HFFc6 (cell line): ENCODE measurements around the gene MYRF. TPM values are rescaled to one million over a fixed set of nuclear protein-coding genes. Genes with fewer than 3 reads are reported as not detected.

Experiments
- DNase-seq: peaks from one replicate; pipeline ENCODE4 v3.0.0-alpha.2; 2018
- H3K27ac Mint-ChIP-seq: 2 replicates; pipeline ENCODE4 v1.8.0; 2020; ENCODE audit warnings: mild to moderate bottlenecking, mixed read lengths
- H3K27me3 Mint-ChIP-seq: 2 replicates; pipeline ENCODE4 v1.8.0; 2021; ENCODE audit warnings: mild to moderate bottlenecking, moderate library complexity, mixed read lengths; ENCODE audit not compliant: insufficient read depth
- H3K36me3 Mint-ChIP-seq: 2 replicates; pipeline ENCODE4 v1.8.0; 2021; ENCODE audit warnings: low read depth, mixed read lengths
- H3K4me1 Mint-ChIP-seq: 2 replicates; pipeline ENCODE4 v1.8.0; 2020; ENCODE audit warnings: low read depth, mixed read lengths
- H3K4me3 Mint-ChIP-seq: 2 replicates; pipeline ENCODE4 v1.8.0; 2020; ENCODE audit warnings: mild to moderate bottlenecking, moderate library complexity, mixed read lengths
- H3K9me3 Mint-ChIP-seq: 2 replicates; pipeline ENCODE4 v1.8.0; 2020; ENCODE audit warnings: mild to moderate bottlenecking, mixed read lengths
- CTCF ChIP-seq: fragments of 200-600 bp; sonication (generic); IDR thresholded peaks from 2 replicates; pipeline ENCODE4 v1.5.0; 2021; ENCODE audit warnings: antibody characterized with exemption, mild to moderate bottlenecking
- total RNA-seq, 6 experiments: library from RNA; stranded (reverse); fragmentation: NEBNext Ultra II Directional; extraction: Animal tissue kit (Norgen Biotek cat#: 25700); gene quantifications; 2 replicates in 1 of 6; 3 replicates in 5 of 6; pipeline ENCODE4 v1.2.3, GENCODE V29; 2021

MYRF gene
- total RNA-seq, 6 experiments from 2014 or later: 0.24 to 0.67 (median 0.53) TPM

GRCh38 chr11:61737131-61737530, 15.3 kb upstream of the MYRF start:
- no peak overlapping the region for H3K27ac Mint-ChIP-seq
- no peaks in the 10 kb centered on the region for H3K36me3 Mint-ChIP-seq
- TF ChIP-seq CTCF: 0 out of 2 replicates have a peak, but pooled peaks have one; percentile 7
- no peak for DNase-seq
- no peak overlapping the region for H3K4me3 Mint-ChIP-seq
- H3K27me3 Mint-ChIP-seq: no peaks in the 10 kb centered on the region; the same call in none of the 2 replicates
- no peaks in the 10 kb centered on the region for H3K9me3 Mint-ChIP-seq
- H3K4me1 Mint-ChIP-seq: peaks cover 16% of the 10 kb centered on the region

- no peaks in the 10 kb centered on the region for H3K9me3 Mint-ChIP-seq
Measured at GRCh38 chr11:61737636-61738386, 14.6 kb upstream of the MYRF start.

DNA sequence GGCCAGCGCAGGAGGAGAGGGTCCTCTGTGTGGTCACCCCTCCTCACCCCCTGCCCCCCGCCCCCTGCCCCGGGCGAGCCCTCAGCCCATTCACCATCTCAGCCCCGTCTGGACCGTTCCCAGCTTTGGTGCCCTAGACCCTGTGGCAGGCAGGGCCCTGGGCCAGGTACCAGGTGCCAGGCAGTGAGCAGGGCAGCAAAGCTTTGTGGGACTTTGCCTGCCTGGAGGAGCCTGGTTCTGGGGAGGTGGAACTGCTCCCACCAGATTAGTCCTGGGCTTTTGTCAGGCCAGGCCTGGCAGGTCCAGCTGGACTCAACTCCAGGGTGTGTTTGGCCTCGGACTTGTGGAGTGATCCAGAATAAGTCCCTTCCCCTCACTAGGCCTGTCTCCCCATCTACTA, 13.7 kb upstream of the MYRF start:
- no peak overlapping the region for H3K27ac Mint-ChIP-seq
- H3K27me3 Mint-ChIP-seq: no peaks in the 10 kb centered on the region; the same call in none of the 2 replicates
- TF ChIP-seq CTCF: no peak
- DNase-seq: no peak
- no peaks in the 10 kb centered on the region for H3K9me3 Mint-ChIP-seq
- H3K4me1 Mint-ChIP-seq: no peaks in the 10 kb centered on the region
- H3K4me3 Mint-ChIP-seq: no peak overlapping the region
- no peaks in the 10 kb centered on the region for H3K36me3 Mint-ChIP-seq

More at GRCh38 chr11:61737636-61738386, 14.6 kb upstream of the MYRF start:
- Mint-ChIP-seq H3K36me3 (no peaks in the 10 kb centered on the region), H3K4me3 (no peak overlapping the region), H3K27me3 (no peaks in the 10 kb centered on the region; the same call in none of the 2 replicates), H3K27ac (no peak overlapping the region), H3K4me1 (peaks cover 9% of the 10 kb centered on the region)
- DNase-seq: no peak
- TF ChIP-seq CTCF: 0 out of 2 replicates have a peak, but pooled peaks have one; percentile 14

DNA sequence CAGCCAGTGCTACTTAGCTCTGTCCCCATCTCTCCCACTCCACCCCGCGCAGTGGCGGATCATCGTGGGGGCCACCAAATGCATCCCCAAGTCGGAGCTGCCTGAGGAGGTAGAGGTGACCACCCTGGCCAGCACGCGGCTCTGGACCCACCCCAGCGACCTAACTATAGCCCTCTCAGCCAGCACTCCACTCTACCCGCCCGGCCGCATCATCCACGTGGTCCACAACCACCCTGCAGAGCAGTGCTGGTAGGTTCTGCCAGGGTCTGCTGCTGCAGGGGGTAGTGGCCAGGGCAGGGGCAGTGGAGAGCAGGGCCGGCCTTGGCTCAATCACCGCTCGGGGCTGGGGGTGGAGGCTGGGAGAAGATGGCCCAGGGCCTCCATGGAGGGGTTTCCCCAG, 13.0 kb upstream of the MYRF start:
- no peak for TF ChIP-seq CTCF
- Mint-ChIP-seq H3K36me3 (no peaks in the 10 kb centered on the region), H3K27me3 (no peaks in the 10 kb centered on the region; the same call in 1 of the 2 replicates), H3K4me1 (no peaks in the 10 kb centered on the region), H3K27ac (no peak overlapping the region), H3K4me3 (no peak overlapping the region), H3K9me3 (no peaks in the 10 kb centered on the region)
- no peak for DNase-seq

DNA sequence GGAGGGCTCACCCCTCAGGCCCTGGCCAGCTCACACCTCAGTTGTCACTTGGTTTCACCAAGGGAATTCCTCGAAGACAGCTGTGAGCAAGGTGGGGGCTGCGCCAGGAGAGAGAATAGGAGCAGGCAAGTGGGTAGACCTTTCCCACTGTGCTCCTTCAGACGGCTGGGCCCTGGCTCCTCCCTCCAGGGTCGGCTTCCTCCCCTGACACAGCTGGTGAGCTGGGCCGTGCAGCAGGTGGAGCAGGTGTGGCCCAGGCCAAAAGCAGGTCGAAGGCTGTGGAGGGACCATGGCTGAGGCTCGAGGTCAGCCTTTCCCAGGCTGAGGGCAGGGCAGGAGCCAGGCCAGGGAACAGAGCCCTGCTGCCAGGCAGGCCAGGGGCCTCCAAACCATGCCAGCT, 12.5 kb upstream of the MYRF start:
- no peaks in the 10 kb centered on the region for H3K9me3 Mint-ChIP-seq
- no peak overlapping the region for H3K27ac Mint-ChIP-seq
- no peak for TF ChIP-seq CTCF
- no peaks in the 10 kb centered on the region for H3K36me3 Mint-ChIP-seq
- no peak overlapping the region for H3K4me3 Mint-ChIP-seq
- H3K4me1 Mint-ChIP-seq: no peaks in the 10 kb centered on the region
- no peak for DNase-seq
- H3K27me3 Mint-ChIP-seq: no peaks in the 10 kb centered on the region; the same call in 1 of the 2 replicates
